ENCODE data around the gene GHR.

The GHR gene

DNA sequence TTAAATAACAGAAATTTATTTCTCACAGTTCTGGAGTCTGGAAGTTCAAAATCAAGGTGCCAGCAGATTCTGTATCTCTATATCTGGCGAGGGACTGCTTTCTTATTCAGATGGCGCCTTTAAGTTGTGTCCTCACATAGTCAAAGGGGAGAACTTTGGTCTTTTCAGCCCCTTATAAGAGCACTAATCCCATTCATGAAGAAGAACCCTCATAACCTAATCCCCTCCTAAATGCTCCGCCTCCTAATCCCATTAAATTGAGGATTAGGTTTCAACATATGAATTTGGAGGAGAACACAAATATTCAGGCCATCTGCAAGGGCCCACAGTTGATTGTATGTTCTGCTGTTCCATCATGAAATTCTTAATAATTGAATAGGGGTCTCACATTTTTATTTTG is 322.6 kb downstream of the GHR start:
- DNase-seq = no peak

- no peak for DNase-seq
These were observed 325.8 kb downstream of the GHR start for GRCh38 chr5:42749020-42749419.

GRCh38 chr5:42750507-42750906 is 327.3 kb downstream of the GHR start:
- no peak for DNase-seq

DNA sequence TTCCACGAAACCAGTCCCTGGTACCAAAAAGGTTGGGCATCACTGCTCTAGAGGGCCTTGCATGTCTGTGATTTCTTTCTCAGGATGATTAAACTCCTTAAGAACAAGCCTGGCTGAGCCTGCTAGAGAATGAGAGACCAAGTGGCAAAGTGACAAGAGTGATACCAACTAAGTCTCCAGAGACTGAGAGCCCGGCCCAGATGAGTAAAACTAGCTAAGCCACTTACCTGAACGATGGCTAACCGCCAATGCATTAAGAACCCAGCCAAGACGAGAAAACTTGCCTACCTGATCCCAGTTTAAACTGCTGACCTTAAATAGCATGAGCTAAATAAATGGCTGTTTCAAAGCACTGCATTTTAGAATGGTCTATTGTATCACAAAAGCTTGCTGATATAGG is 327.8 kb downstream of the GHR start:
- DNase-seq = no peak

- DNase-seq = no peak
These were observed 329.9 kb downstream of the GHR start for GRCh38 chr5:42753099-42753498.

GRCh38 chr5:42756606-42757601 is 333.7 kb downstream of the GHR start, which contains the start of gene CCDC152:
Gene CCDC152, plus strand, starts transcription at chr5:42756818. Its CDS starts 2,304 bp downstream, at chr5:42759122.
- DNase-seq = no peak

GRCh38 chr5:42759456-42759855 is 336.2 kb downstream of the GHR start:
- DNase-seq = no peak

DNA sequence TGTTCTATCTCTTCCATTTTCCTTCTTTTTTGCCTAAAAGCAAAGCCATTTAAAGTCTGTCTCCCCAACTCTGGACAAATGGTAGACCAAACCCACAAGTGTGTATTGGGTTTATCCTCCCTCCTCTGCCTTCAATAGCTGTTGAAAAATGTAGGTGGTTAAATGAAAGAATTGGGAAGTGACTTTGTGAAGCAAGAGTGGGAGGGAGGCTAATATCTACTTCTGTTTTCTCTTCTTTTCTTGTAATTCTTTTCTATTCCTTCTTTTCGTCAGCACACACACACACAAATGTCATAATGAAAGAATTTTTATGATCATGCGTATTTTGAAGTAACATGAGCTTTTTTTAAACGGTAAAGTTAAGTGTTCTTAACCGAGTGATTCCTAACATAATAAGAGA is 337.2 kb downstream of the GHR start:
- no peak for DNase-seq

DNA sequence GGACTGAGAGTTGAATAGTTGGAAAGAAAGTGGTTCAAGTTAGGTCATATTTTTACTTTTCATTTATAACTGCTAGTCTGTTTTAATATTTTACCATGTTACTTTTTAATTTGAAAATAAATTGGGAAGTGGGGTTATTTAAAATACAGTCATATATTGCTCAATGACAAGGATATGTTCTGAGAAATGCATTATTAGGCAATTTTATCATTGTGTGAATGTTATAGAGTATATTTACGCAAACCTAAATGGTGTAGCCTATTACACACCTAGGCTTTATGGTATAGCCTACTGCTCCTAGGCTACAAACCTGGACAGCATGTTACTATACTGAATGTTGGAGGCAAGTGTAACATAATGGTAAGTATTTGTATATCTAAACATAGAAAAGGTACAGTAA is 338.6 kb downstream of the GHR start:
- DNase-seq = no peak

DNA sequence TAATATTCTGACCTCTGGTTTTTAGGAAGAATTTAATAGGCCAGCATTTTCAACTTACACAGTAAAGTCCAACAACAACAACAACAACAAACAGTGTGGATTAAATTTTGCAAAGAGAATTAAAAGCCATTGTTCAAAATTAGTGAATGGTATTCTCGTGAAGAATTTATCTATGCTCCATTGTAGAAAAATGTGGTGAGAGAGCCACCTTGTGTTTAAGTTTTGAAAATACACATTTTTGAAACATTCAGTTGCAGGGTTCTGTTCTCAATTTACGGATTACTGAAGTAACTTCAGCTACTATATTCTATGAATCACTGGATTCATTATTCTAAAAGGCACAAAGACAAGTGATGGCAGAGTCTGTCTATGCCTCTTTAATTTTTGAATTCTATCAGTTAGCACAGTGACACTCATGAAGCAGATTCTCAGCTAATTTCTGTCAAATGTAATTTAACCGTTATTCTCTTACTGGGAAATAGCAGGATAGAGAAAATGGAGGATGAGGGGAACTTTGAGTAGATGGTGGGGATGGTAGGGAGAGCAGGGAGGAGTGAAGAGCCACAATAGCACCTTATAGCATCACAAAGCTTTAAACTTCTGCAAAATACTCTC is 344.4 kb downstream of the GHR start:
- DNase-seq = no peak

DNA sequence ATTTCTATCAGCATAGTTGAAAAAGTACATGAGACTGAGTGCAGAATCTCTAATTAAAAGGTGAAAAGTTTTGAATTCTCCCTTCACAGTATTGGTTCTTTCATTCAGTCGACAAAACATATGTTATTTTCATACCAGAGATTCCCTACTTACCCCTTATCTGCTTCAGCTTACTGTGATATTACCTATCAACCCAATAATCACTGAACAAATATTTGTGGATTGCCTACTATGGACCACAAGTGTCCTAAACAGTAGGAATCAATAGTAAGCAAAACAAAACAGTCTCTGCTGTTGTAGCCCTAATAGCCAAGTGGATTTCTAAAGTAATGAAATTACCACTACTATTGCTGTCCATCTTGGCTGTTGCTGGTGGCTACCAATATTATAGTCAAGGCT is 344.9 kb downstream of the GHR start:
- no peak for DNase-seq

DNA sequence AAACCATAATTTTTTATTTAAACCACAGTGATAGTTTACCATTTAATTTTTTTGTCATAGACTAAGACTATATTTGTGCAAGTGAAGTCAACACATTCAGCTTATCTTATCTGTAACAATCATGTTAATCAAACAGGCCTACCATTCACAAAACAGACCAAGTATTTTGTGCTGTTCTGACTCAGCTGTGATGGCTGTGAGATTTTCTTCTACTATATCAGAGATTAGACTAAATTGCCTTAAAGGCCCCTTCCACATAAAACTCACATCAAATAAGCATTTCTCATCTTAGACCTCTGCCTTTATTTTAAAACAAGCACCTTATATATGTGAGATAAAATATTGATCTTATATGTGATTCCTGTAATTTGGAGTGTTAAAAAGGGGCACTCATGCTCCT is 346.8 kb downstream of the GHR start:
- DNase-seq = no peak

Measured in NCI-H2171 (cell line).